Right lung (tissue), 10 donors: Measurements from ENCODE around the gene CD2BP2. TPM values are rescaled to one million over a fixed set of nuclear protein-coding genes. Genes with fewer than 3 reads are reported as not detected.
"Not testable (repeated sequence)": the region's sequence is repeated elsewhere in the genome, so short reads cannot be mapped to it uniquely, and the experiment has no call there.

Experiments used
- DNase-seq, 2 donors: peaks; one replicate each; pipeline ENCODE4 v3.0.0-alpha.2; 2013
- long read RNA-seq, 8 donors: transcript quantifications; one replicate each; lab custom pipeline, GENCODE V29; 2026
- polyA plus RNA-seq, 5 donors: library from polyadenylated mRNA; unstranded; fragments of 120-200 nt; gene quantifications; one replicate each; pipeline versions ENCODE4 v1.2.1 to v1.2.3, GENCODE V29; 2013; ENCODE audit warnings: inconsistent platforms in 1 of 5, low replicate concordance in 1 of 5; ENCODE audit not compliant: insufficient read length in 5 of 5, insufficient read depth in 1 of 5

CD2BP2 gene
- polyA plus RNA-seq = 10 to 100 TPM; 45.3 to 56.7 (median 49.8) TPM
- long read RNA-seq, donor 1, transcript CD2BP2-201 (7 exons, 3,421 nt) = major isoform, 32 of 47 reads
- long read RNA-seq, donor 1, partial matches to known transcripts = 10 of 47 reads
- long read RNA-seq, donor 1, other reads (novel, unspliced or antisense) = 0 of 47 reads
- long read RNA-seq, donor 2, transcript CD2BP2-201 (7 exons, 3,421 nt) = major isoform, 21 of 24 reads
- long read RNA-seq, donor 2, partial matches to known transcripts = 0 of 24 reads
- long read RNA-seq, donor 2, other reads (novel, unspliced or antisense) = 0 of 24 reads
- long read RNA-seq, donor 3, transcript CD2BP2-201 (7 exons, 3,421 nt) = major isoform, 23 of 30 reads
- long read RNA-seq, donor 3, partial matches to known transcripts = 6 of 30 reads
- long read RNA-seq, donor 3, other reads (novel, unspliced or antisense) = 0 of 30 reads
- long read RNA-seq, donor 4, transcript CD2BP2-201 (7 exons, 3,421 nt) = major isoform, 20 of 23 reads
- long read RNA-seq, donor 4, partial matches to known transcripts = 0 of 23 reads
- long read RNA-seq, donor 4, other reads (novel, unspliced or antisense) = 0 of 23 reads
- long read RNA-seq, donor 5, transcript CD2BP2-201 (7 exons, 3,421 nt) = major isoform, 29 of 62 reads
- long read RNA-seq, donor 5, transcript CD2BP2-203 (6 exons, 1,417 nt) = minor isoform, 5 of 62 reads
- long read RNA-seq, donor 5, partial matches to known transcripts = 25 of 62 reads
- long read RNA-seq, donor 5, other reads (novel, unspliced or antisense) = 0 of 62 reads
- long read RNA-seq, donor 6, transcript CD2BP2-201 (7 exons, 3,421 nt) = major isoform, 40 of 54 reads
- long read RNA-seq, donor 6, partial matches to known transcripts = 12 of 54 reads
- long read RNA-seq, donor 6, other reads (novel, unspliced or antisense) = 0 of 54 reads
- long read RNA-seq, donor 7, transcript CD2BP2-201 (7 exons, 3,421 nt) = major isoform, 34 of 42 reads
- long read RNA-seq, donor 7, partial matches to known transcripts = 5 of 42 reads
- long read RNA-seq, donor 7, other reads (novel, unspliced or antisense) = 0 of 42 reads
- long read RNA-seq, donor 8, transcript CD2BP2-201 (7 exons, 3,421 nt) = major isoform, 19 of 21 reads
- long read RNA-seq, donor 8, partial matches to known transcripts = 0 of 21 reads
- long read RNA-seq, donor 8, other reads (novel, unspliced or antisense) = 0 of 21 reads

DNA sequence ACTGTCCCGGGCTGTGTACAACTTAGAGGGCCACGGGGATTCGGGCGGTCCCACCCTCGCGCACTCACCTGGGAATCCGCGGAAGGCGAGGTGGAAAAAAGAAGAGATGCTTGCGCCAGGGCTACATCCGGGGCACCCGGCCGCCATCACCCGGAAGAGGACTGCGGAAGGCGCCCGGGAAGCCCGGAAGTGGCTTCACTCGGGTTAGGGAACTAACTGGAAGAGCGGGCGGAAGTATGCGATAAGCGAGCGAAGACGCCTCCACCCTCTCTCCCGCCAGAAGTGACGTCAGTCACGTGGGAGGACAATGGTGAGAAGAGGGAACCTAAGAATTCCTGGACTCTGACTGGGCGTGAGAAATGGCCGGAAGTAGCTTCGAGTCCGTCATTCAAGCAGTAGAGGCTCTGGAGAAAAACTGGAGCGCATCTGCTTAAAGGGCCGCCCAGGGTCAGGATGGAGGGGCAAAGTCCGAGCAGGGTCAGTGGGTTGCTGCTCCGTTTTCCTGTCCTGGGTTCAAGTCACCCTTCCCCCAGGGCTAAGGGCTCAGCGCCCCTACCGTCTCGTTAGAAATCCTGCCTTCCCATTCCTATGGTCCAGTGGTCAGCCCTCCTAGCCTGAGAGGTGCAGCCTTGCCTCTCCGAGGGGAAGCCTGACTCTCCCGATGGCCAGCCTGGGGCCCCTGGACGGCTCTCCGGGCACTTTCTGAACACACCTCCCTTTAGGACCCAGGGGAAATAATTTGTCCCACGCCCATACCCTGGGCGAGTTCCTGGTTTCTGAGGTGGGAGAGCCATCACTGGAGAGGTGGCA is at the start of gene CD2BP2:
Gene CD2BP2 (minus strand): TSS at position 165 of the 810 bp plus-strand sequence. CDS start 627 bp downstream, outside the sequence.
- DNase-seq = peak; percentile 98 to 99

DNA sequence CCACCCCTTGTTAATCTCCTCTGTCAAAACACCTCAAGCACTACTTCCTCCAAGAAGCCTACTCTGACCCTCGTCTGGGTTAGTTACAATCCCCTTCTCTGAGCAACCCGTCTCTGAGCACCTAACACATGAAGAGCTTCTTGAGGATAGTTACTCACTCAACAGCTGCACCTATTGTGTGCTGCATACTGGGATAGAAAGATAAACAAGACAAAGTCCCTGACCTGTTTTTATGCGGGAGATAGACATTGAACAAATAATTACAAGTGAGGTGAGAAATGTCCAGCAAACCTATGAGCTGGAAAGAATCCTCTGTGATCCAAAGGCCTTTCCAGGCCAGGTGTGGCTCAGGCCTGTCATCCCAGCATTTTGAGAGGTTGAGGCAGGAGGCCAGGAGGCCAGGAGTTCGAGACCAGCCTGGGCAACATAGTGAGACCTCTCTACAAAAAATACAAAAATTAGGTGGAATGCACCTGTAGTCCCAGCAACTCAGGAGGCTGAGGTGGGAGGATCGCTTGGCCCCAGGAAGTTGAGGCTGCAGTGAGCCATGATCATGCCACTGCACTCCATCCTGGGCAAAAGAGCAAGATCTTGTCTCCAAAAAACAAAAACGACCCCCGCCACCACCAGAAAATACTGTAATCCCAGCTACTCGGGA is 46.8 kb upstream of the CD2BP2 start:
- DNase-seq = no peak

DNA sequence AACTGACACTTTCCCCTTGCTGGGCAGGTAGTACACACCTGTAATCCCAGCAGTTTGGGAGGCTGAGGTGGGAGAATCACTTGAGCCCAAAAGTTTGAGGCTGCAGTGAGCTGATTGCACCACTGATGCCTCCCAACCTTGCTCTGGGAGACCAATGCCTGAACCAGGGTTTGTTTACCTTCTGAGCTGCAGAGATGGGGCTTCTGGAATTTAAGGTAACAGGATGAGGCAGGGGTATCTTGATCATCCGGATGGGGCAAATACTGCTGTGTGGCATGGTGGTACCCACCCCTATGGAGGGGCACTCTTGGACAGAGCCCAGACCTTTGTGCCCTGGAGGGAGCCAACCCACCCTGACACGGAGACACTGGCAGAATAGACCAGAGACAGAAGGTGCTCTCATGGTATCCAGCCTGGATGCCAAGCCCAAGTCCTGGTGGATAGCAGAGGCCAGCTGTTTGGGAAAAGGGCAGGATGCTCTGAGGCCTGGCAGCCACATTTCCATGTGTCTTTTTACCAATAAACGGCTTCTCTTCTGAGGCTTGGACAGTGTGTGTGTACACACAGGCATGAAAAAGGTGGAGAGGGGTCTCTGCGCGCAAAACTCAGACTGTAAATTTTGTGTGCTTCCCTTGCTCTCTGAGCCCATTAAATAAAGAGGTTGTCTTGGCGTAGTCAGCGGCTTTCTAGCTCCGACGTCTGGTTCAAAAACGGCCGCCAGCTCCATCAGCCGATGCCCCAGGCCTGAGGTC is 44.5 kb upstream of the CD2BP2 start:
- no peak for DNase-seq

DNA sequence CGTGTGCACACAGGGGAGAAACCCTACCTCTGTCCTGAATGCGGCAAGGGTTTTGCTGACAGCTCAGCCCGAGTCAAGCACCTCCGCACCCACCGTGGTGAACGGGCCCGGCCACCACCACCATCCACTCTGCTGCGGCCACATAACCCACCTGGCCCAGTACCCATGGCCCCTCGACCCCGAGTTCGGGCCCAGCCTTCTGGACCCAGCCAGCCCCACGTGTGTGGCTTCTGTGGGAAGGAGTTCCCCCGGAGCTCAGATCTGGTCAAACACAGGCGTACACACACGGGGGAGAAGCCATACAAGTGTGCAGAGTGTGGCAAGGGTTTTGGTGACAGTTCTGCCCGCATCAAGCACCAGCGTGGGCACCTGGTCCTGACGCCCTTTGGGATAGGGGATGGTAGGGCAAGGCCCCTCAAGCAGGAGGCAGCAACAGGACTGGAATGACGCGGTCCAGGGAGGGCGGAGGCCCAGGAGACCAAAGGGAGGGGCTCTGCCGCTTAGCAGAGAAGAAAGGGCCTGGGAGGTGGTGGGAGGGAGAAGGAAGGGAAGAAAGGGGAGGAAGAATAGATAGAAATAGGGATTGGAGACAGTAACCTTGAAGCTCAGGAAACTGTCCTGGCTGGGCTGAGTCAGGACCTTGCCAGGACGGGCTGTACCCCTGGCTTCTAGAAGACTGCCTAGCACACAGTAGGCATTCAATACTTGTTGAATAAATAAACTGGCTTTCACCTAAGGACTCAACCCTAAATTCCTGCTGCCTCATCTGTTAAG is 43.7 kb upstream of the CD2BP2 start:
- no peak for DNase-seq

- no peak for DNase-seq
Measured at GRCh38 chr16:30397776-30398660, 42.9 kb upstream of the CD2BP2 start.

DNA sequence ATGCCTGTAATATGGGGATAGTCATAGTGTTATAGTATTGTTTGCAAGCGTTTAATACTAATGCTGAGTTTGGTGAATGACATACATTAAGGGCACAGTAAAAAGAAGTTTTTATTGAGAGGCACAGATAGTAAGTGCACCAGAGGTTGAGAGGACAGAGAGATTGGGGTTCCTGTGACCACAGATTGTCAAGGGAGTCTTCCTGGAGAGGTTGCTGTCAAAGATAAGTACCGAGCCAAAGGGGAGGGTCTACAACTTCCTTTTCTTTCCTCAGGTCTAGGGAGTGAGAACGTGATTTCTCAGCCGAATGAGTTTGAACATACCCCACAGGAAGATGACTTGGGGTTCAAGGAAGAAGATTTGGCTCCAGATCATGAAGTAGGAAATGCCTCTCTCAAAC is 41.9 kb upstream of the CD2BP2 start:
- DNase-seq = no peak

GRCh38 chr16:30396627-30397026 is 41.5 kb upstream of the CD2BP2 start:
- not testable (repeated sequence) for DNase-seq

- no peak for DNase-seq
Measured at GRCh38 chr16:30395992-30396585, 41.0 kb upstream of the CD2BP2 start.

GRCh38 chr16:30395155-30395991 is 40.3 kb upstream of the CD2BP2 start, which contains the start of gene ZNF48:
ZNF48 (plus strand) TSS chr16:30395420; CDS start chr16:30395795, 375 bp downstream.
- DNase-seq = peak; percentile 89

GRCh38 chr16:30394592-30395154 is 39.6 kb upstream of the CD2BP2 start:
- no peak for DNase-seq

DNA sequence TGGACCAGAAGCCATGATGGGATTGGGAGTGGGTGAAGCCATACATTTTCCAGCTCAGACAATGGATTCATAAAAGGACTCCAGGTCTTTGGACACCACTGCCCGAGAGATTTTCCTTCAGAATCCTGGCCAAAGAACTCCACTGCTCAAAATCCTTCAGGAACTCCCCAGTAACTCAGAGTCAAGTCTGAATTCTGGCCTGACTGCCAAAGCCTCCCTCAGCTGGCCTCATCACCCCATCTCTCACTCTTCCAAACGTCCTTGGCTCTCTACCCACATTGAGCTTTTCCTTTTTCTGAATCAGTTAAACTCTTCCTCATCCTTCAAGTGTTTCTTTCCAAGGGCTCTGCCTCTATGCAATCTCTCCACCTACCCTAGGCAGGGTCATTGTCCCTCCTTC is 28.4 kb upstream of the CD2BP2 start:
- DNase-seq = no peak

DNA sequence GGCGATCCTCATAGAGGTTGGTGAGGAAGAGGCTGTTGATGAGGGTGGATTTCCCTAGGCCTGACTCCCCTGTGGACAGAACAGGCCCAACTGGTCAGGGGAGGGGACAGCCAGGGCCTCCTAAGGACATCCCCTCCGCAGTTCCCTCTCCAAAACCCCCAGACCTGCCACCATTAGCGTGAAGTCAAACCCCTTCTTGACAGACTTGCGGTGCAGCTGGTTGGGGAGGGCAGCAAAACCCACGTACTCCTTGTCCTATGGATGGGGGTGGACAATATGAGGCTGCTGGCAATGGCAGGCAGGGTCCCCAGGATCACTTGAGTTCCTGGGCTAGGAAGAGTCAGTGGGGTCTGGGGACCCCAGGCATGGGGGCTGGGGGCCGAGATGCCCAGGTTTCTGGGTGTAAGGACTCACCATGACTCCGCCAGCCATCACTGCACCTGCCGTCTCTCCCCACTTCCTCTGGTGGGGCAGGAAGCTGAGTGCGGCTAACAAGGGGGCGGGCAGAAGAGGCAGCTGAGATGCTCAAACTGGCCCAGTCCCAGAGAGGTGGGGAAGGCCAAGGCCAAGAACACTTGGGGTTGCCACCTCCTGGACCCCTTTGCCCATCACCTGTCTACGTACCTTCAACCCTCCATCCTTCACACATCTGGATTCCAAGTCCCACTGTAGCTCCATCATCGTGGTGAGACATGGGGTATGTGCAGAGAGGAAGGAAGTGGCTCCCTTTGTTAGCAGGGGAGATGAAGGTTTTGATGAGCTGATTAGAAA is 27.2 kb upstream of the CD2BP2 start, which contains the start of gene SEPTIN1:
Gene SEPTIN1 (minus strand): TSS at position 451 of the 771 bp plus-strand sequence. CDS start 19 bp downstream, at position 432.
- no peak for DNase-seq

GRCh38 chr16:30381291-30382041 is 26.4 kb upstream of the CD2BP2 start:
- DNase-seq = no peak

DNA sequence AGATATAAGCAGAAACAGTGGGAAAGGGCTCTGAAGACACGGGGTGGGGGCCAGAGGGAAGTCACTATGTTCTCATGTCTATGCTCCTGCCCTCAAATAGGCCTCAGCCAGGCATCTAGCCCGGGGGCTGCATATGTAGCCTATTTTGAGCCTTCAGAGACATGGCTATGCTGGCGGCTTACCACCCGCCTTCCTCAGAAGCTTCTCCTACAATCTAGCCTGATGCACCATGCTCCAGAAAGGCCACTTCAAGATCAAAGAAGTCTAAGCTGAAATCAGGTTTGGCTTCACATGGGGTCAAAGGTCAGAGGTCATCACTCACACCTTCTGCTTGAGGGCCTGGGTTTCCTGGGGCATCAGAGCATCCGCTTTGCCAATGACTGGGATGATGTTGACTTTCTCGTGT is 25.7 kb upstream of the CD2BP2 start:
- no peak for DNase-seq
